Measurements from ENCODE around the gene HNRNPAB.
"Not testable (repeated sequence)": the region's sequence is repeated elsewhere in the genome, so short reads cannot be mapped to it uniquely, and the experiment has no call there.

The HNRNPAB gene

GRCh38 chr5:178228609-178229008, 24.3 kb downstream of the HNRNPAB start:
- H3K36me3 ChIP-seq (ENCODE audit: control insufficient read depth, insufficient read depth, low read length): peaks cover 28% of the 10 kb centered on the region
- no peak overlapping the region for H3K27ac ChIP-seq (ENCODE audit: insufficient read depth, low read length, poor library complexity, severe bottlenecking)
- H3K4me1 ChIP-seq (ENCODE audit: control insufficient read depth, insufficient read depth, low read length, poor library complexity, severe bottlenecking): peaks cover 33% of the 10 kb centered on the region
- no peak overlapping the region for H3K4me3 ChIP-seq (ENCODE audit: insufficient read depth, low read depth, low read length, poor library complexity, severe bottlenecking)
- no peaks in the 10 kb centered on the region for H3K27me3 ChIP-seq (replicated peaks; ENCODE audit: control insufficient read depth, insufficient read depth, low read length, poor library complexity, severe bottlenecking)
- H3K9me3 ChIP-seq (ENCODE audit: control insufficient read depth, low read length): no peaks in the 10 kb centered on the region
- DNase-seq: no peak

GRCh38 chr5:178229111-178229510, 24.8 kb downstream of the HNRNPAB start:
- peaks cover 33% of the 10 kb centered on the region for H3K4me1 ChIP-seq (ENCODE audit: control insufficient read depth, insufficient read depth, low read length, poor library complexity, severe bottlenecking)
- peaks cover 28% of the 10 kb centered on the region for H3K36me3 ChIP-seq (ENCODE audit: control insufficient read depth, insufficient read depth, low read length)
- H3K27me3 ChIP-seq (replicated peaks; ENCODE audit: control insufficient read depth, insufficient read depth, low read length, poor library complexity, severe bottlenecking); H3K4me3 ChIP-seq (ENCODE audit: insufficient read depth, low read depth, low read length, poor library complexity, severe bottlenecking); DNase-seq; H3K27ac ChIP-seq (ENCODE audit: insufficient read depth, low read length, poor library complexity, severe bottlenecking); H3K9me3 ChIP-seq (ENCODE audit: control insufficient read depth, low read length): not testable (repeated sequence)

- Histone ChIP-seq H3K9me3 (ENCODE audit: control insufficient read depth, low read length) (no peaks in the 10 kb centered on the region), H3K36me3 (ENCODE audit: control insufficient read depth, insufficient read depth, low read length) (peaks cover 27% of the 10 kb centered on the region), H3K27ac (ENCODE audit: insufficient read depth, low read length, poor library complexity, severe bottlenecking) (no peak overlapping the region), H3K27me3 (replicated peaks; ENCODE audit: control insufficient read depth, insufficient read depth, low read length, poor library complexity, severe bottlenecking) (no peaks in the 10 kb centered on the region), H3K4me1 (ENCODE audit: control insufficient read depth, insufficient read depth, low read length, poor library complexity, severe bottlenecking) (peaks cover 33% of the 10 kb centered on the region), H3K4me3 (ENCODE audit: insufficient read depth, low read depth, low read length, poor library complexity, severe bottlenecking) (no peak overlapping the region)
- DNase-seq: no peak
Measured at GRCh38 chr5:178229861-178230260, 25.5 kb downstream of the HNRNPAB start.

- no peak for DNase-seq
- H3K36me3 ChIP-seq (ENCODE audit: control insufficient read depth, insufficient read depth, low read length): peaks cover 26% of the 10 kb centered on the region
- peak overlapping the region; percentile 82 for H3K27ac ChIP-seq (ENCODE audit: insufficient read depth, low read length, poor library complexity, severe bottlenecking)
Measured at GRCh38 chr5:178230879-178231538, 26.7 kb downstream of the HNRNPAB start.

GRCh38 chr5:178231539-178232123, 27.3 kb downstream of the HNRNPAB start:
- Histone ChIP-seq H3K27ac (ENCODE audit: insufficient read depth, low read length, poor library complexity, severe bottlenecking) (peak overlapping the region; percentile 82), H3K4me1 (ENCODE audit: control insufficient read depth, insufficient read depth, low read length, poor library complexity, severe bottlenecking) (peaks cover 33% of the 10 kb centered on the region), H3K9me3 (ENCODE audit: control insufficient read depth, low read length) (no peaks in the 10 kb centered on the region), H3K36me3 (ENCODE audit: control insufficient read depth, insufficient read depth, low read length) (peaks cover 26% of the 10 kb centered on the region), H3K4me3 (ENCODE audit: insufficient read depth, low read depth, low read length, poor library complexity, severe bottlenecking) (peak overlapping the region; percentile 82), H3K27me3 (replicated peaks; ENCODE audit: control insufficient read depth, insufficient read depth, low read length, poor library complexity, severe bottlenecking) (no peaks in the 10 kb centered on the region)
- no peak for DNase-seq

More at GRCh38 chr5:178230879-178231538, 26.7 kb downstream of the HNRNPAB start:
- H3K4me1 ChIP-seq (ENCODE audit: control insufficient read depth, insufficient read depth, low read length, poor library complexity, severe bottlenecking): peaks cover 33% of the 10 kb centered on the region
- peak overlapping the region; percentile 82 for H3K4me3 ChIP-seq (ENCODE audit: insufficient read depth, low read depth, low read length, poor library complexity, severe bottlenecking)
- H3K9me3 ChIP-seq (ENCODE audit: control insufficient read depth, low read length): no peaks in the 10 kb centered on the region
- no peaks in the 10 kb centered on the region for H3K27me3 ChIP-seq (replicated peaks; ENCODE audit: control insufficient read depth, insufficient read depth, low read length, poor library complexity, severe bottlenecking)

GRCh38 chr5:178232124-178232919, 28.0 kb downstream of the HNRNPAB start, which contains the start of gene PHYKPL:
TSS of gene PHYKPL (minus strand) at chr5:178232802. CDS start at chr5:178232550, 252 bp downstream.
- Histone ChIP-seq H3K27ac (ENCODE audit: insufficient read depth, low read length, poor library complexity, severe bottlenecking) (peak within 1 kb of the TSS; percentile 82), H3K9me3 (ENCODE audit: control insufficient read depth, low read length) (no peaks in the 10 kb centered on the region), H3K4me1 (ENCODE audit: control insufficient read depth, insufficient read depth, low read length, poor library complexity, severe bottlenecking) (peaks cover 34% of the 10 kb centered on the region), H3K27me3 (replicated peaks; ENCODE audit: control insufficient read depth, insufficient read depth, low read length, poor library complexity, severe bottlenecking) (no peaks in the 10 kb centered on the region), H3K4me3 (ENCODE audit: insufficient read depth, low read depth, low read length, poor library complexity, severe bottlenecking) (peak within 1 kb of the TSS; percentile 82), H3K36me3 (ENCODE audit: control insufficient read depth, insufficient read depth, low read length) (peaks cover 24% of the 10 kb centered on the region)
- peak; percentile 44 to 60 (median 58) for DNase-seq

- peak overlapping the region; percentile 82 for H3K4me3 ChIP-seq (ENCODE audit: insufficient read depth, low read depth, low read length, poor library complexity, severe bottlenecking)
- H3K27ac ChIP-seq (ENCODE audit: insufficient read depth, low read length, poor library complexity, severe bottlenecking): peak overlapping the region; percentile 82
- H3K9me3 ChIP-seq (ENCODE audit: control insufficient read depth, low read length): no peaks in the 10 kb centered on the region
- DNase-seq: no peak
- peaks cover 18% of the 10 kb centered on the region for H3K36me3 ChIP-seq (ENCODE audit: control insufficient read depth, insufficient read depth, low read length)
- H3K4me1 ChIP-seq (ENCODE audit: control insufficient read depth, insufficient read depth, low read length, poor library complexity, severe bottlenecking): peaks cover 40% of the 10 kb centered on the region
- no peaks in the 10 kb centered on the region for H3K27me3 ChIP-seq (replicated peaks; ENCODE audit: control insufficient read depth, insufficient read depth, low read length, poor library complexity, severe bottlenecking)
Measured at GRCh38 chr5:178232920-178233429, 28.6 kb downstream of the HNRNPAB start.

- H3K4me3 ChIP-seq (ENCODE audit: insufficient read depth, low read depth, low read length, poor library complexity, severe bottlenecking): no peak overlapping the region
- peaks cover 53% of the 10 kb centered on the region for H3K4me1 ChIP-seq (ENCODE audit: control insufficient read depth, insufficient read depth, low read length, poor library complexity, severe bottlenecking)
- H3K36me3 ChIP-seq (ENCODE audit: control insufficient read depth, insufficient read depth, low read length): peaks cover 8% of the 10 kb centered on the region
- no peaks in the 10 kb centered on the region for H3K27me3 ChIP-seq (replicated peaks; ENCODE audit: control insufficient read depth, insufficient read depth, low read length, poor library complexity, severe bottlenecking)
- no peak overlapping the region for H3K27ac ChIP-seq (ENCODE audit: insufficient read depth, low read length, poor library complexity, severe bottlenecking)
- DNase-seq: no peak
- H3K9me3 ChIP-seq (ENCODE audit: control insufficient read depth, low read length): no peaks in the 10 kb centered on the region
Measured at GRCh38 chr5:178234121-178234749, 29.9 kb downstream of the HNRNPAB start.

GRCh38 chr5:178234750-178235587, 30.6 kb downstream of the HNRNPAB start:
- Histone ChIP-seq H3K4me3 (ENCODE audit: insufficient read depth, low read depth, low read length, poor library complexity, severe bottlenecking) (no peak overlapping the region), H3K4me1 (ENCODE audit: control insufficient read depth, insufficient read depth, low read length, poor library complexity, severe bottlenecking) (peaks cover 52% of the 10 kb centered on the region), H3K27me3 (replicated peaks; ENCODE audit: control insufficient read depth, insufficient read depth, low read length, poor library complexity, severe bottlenecking) (no peaks in the 10 kb centered on the region), H3K27ac (ENCODE audit: insufficient read depth, low read length, poor library complexity, severe bottlenecking) (no peak overlapping the region), H3K9me3 (ENCODE audit: control insufficient read depth, low read length) (no peaks in the 10 kb centered on the region), H3K36me3 (ENCODE audit: control insufficient read depth, insufficient read depth, low read length) (peaks cover 1% of the 10 kb centered on the region)
- peak; percentile 33 to 56 (median 37) for DNase-seq
